HG03439 (cell line): ENCODE data around the gene TBC1D1.

Experiments
- ATAC-seq: cut with Tn5 transposase; IDR thresholded peaks from one replicate; pipeline ENCODE4 v1.9.1; 2021; ENCODE audit warnings: mild to moderate bottlenecking, moderate library complexity; ENCODE audit not compliant: unreplicated experiment

TBC1D1 gene

DNA sequence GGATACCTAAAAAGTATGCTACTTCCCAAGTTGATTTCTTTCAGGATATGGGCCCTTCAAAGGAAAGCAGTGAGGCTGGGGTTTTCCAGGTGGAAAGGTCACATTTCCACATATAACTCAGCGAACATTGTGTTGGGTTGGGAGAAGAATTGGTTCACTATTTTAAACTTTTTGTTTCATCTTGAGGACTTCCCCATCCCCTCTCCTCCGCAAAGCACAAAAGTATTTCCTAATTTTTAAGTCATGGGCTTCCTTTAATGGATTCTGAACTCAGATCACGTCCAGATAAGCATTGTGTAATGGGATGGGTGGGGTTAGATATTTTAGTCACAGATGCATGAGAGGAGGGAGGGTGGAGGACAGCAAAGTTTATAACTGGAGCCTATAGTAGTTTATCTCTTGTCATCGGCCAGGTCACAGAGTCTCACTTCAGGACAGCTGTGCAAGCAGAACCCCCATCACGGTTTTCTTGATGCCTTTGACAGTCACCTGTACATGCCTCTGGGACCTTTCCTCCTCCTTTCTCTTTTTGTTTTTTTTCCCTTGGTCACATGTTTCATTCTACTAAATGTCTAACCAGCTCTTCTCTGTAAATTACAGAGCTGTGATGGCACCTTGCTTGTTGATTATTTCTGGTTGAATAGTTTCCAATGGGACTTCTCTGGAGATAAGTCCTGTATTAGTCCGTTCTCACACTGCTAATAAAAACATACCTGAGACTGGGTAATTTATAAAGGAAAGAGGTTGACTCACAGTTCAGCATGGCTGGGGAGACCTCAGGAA lies 184.7 kb downstream of the TBC1D1 start:
- ATAC-seq, result no peak

DNA sequence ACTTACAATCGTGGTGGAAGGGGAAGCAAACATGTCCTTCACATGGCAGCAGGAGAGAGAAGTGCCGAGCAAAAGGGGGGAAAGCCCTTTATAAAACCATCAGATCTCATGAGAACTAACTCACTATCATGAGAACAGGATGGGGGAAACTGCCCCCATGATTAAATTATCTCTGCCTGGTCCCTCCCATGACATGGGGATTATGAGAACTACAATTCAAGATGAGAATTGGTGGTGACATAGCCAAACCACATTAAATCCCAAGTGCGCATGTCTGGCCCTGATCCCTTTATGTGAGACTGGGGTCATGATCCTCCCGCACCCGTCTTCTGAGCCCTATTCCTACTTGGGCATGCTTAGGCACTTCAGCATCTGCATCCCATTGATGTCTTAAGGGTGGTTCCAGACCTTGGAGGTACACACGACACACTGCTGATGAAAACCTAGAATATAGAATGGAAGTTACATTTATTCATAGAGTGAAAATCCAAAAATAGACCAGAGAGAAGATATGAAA lies 185.3 kb downstream of the TBC1D1 start:
- no peak for ATAC-seq

DNA sequence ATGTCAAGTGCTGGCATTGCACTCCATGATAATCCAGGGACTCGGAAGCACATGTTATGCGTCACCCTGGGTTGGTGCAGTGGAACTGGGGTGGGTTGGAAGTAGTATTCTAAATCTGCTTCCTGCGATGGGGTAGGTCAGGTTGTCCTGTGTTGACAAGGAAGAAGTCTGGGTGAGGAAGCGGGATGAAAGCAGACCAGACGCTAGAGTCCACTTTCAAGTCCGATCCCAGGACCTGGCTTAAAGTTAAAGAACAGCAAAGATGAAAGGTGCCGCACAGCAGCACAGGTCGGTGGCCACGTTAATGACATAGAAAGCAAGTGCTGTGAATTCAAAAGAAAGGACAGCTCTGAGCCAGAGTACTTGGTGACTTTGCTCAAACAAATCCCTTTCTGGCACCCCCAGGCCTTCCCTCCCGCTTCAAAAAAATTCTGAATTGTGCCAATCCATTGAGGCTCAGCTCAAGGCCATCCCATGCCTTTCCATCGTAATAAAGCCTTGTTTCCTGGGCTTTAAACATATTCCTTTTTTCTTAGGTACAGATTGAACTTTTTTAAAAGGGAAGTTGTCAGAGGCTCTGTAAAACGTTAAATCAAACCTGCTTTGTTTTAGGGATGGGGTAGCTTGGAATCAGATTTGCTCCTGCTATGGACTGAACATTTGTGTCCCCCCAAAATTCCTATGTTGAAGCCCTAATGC lies 187.1 kb downstream of the TBC1D1 start:
- ATAC-seq, result no peak

DNA sequence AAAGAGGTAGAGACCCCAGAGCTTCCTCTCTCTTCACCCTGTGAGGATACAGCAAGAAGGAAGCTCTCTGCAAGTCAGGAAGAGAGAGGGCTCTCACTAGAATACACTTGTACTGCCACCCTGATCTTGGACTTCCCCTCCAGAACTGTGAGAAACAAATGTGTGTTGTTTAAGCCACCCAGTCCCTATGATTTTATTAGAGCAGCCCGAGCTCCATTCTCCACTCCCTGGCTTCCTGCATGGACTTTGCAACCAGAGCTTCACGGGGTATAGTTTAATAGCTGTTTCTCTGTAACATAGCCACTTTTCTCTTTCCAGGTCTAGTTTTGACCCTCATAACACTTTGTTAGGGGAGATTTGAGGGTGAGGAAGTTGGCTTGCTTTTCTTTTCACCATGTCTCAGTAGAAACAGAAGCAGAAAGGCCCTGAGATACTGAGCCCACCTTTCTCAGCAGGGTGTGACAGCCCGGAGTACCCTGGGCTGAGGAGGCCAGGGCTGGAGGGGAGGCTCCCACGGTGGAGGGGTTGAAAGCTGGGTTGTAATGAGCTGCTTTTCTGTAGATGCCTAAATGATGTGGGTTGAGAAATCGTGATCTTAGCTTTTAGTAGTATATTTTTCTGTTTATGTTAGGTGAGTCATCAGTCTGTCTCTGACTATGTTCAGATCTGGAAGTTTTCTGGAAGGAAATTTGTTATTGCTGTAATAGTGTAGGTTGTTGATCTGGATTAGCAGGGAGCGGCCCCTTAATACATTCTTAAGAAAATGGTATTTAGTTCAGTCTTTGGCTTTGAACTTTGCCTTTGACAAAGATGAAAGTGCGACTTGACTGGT lies 187.9 kb downstream of the TBC1D1 start:
- ATAC-seq, result no peak

DNA sequence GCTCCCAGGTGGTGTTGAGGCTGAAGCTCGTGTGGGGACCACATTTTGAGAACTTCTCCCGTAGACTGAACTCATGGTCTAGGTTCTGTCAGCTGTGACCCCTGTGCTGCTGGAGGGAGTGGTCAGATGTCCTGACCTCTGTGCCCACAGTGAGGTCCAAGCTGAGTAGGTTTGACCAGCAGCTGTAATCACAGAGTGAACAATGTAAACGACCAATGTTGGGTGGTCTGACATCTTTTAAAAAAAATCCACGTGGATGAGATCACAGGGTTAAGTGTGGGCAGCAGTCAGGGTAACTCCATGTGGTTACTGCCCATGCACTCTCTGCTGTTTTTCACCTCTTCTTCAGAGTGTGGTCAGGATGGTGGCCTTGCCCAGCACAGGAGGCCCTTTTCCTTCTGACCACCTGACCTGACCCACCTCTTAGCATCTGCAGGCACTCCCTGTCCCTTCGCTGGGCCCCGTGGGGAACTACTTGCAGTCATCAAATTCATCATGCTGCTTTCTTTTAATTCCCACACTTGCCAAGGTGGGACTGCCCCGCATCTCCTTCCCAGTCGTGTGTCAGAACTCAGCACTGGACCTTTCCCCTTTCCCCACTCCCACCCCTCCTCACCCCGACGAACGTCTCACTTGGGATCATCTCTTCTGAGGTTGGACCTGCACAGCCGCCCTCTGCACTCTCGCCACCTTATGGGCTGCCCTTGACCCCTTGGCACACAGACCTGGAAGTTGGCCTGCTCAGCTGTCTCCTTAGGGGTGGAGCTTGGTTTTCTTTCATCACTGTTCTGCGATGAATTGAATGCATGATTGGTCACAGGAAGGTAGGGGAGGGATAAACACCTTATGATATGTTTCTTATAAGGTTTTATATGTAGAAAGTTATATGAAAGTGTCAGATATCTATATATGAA lies 189.4 kb downstream of the TBC1D1 start:
- ATAC-seq, result no peak

DNA sequence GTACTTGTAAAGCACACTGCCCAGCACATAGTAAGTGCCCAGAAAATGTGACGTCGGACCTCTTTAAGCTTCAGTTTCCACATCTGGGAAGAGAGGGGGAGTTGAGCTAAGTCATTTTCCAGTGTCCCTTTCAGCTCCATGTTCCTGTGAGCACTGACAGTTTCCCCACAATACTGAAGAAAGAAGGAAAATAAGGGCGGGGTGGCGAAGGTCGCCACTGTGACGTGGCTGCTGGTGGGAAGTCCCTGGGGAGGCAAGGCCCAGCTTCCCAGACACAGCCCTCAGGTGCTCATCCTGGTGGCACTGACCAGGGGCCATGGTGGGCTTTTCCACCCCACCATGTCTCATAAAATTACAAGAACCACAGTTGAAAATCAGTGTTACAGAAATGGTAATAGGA lies 191.1 kb downstream of the TBC1D1 start:
- no peak for ATAC-seq

DNA sequence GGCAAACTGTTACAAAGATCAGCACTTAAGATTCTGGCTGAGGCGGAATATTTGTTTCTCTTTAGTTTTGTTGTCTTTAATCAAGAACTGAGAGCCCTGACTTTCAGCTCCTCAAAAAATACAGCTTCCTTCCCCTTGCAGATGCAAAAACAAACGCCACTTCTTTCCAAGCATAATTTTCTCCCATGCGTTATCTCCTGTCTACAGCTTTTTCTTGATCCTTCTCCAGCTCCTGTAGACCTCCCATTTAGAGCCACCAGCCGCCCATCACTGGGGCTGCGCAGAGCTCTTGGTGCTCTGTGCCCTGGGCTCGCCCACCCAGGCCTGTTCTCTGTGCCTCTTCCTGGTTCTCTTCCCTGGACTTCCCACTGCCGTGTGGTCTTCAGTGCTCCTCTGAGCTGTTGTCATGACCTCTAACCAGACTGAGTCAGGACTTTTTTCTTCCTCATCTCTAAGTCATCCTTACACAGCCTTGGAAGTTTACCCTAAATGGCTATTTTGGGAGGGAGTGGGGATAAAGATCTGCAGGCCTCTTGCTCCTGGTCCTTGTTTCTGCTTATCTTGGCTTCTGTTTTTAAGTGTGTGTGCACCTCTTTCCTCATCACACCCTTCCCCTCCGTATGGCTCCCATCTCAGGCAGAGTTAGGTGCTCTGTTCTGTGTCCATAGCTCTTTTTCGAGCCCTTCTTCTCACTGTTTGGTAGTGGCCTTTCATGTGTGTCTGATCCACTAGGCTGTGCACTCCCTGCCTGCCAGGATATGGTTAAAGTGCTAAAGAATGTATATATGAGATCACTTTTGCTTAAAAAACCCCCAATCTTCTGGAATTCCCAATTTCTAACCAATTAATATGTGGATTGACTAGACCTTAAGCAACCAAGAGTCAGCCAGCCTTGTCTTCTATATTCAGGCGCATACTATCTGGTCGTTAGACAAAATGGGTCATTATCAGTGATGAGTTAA lies 191.8 kb downstream of the TBC1D1 start:
- ATAC-seq, result no peak

DNA sequence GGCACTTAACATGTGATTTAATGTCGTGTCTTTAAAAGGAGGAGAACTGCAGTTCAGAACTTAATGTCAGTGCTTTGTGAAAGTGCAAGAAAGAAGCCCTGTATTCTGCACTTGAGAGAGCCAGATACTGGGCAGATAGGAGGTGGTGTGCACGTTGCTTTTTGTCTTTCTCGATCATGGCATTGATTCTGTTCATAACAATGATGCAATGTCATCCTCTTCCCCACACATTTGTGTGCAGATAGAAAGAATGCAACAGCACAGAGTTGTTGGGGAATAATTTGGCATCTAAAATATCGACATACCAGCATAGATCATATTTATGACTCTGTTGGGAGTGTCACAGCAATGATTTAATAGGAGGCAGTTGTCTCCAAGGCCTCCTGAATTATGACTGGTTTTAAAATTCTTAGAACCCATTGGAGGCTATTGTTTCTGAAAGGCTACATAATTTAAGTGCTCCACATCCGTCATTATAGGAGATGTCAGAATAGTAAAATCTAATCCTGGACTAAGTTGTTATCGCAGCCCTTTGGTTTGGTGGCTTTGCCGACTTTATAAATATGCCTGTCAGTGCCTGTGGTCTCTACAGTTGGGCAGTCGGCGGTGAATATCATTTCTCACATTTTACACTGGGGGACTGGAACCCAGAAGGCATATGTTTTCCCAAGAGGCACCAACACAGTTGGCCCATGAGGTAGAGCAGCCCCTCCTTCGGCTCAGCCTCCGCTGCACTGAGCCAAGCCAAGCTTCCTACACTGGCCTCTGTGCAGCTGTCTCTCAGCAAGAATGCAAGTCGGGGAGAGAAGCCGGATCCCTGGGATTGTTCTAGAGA lies 194.2 kb downstream of the TBC1D1 start:
- ATAC-seq, result no peak

DNA sequence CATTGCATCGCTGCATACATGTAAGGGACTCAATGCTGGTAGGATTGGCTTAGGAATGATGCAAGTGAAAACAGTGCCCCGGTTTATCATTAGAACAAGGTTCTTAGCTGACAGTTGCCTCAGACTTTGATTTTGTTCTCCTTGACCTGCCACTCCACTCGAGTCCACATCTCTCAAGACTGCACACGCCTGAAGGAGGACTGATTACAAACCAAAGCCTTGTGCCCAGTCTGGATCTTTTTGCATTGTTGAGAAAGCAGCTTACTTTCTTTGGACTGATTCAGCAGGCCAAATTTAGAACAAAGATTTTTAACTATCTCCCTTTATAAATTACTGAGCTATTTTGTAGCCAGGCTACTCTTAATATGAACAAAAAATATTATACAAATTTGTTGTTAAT lies 194.9 kb downstream of the TBC1D1 start:
- ATAC-seq, result no peak

DNA sequence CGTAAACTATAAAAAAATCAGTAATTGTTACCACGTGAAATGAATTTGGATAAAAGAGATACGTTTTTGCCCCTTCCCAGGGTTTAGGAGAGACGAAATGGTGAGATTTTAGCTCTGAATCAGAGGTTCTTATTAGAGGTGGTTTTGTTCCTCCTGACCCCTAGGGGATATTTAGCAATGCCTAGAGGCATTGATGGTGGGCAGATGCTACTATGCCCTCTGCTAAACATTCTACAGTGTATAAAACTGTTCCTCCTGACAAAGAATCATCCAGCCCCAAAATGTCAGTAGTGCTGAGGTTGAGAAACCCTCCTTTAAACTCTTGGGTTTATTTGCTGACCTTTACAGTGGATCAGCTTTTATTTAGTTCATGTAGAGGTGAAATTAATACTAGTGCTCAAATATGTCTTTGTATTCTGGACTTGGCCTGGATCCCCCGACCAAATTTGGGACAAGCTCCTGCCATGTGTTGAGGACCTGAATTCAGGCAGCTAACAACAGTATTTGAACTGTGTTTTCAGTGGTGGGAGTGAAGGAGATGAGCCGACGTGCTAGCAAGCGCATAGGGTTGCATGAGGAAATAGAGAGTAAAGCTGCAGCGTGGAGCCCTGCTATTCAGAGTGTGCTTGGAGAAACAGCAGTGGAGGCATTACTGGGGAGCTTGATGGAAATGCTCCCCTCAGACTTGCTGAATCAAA lies 195.4 kb downstream of the TBC1D1 start:
- no peak for ATAC-seq

DNA sequence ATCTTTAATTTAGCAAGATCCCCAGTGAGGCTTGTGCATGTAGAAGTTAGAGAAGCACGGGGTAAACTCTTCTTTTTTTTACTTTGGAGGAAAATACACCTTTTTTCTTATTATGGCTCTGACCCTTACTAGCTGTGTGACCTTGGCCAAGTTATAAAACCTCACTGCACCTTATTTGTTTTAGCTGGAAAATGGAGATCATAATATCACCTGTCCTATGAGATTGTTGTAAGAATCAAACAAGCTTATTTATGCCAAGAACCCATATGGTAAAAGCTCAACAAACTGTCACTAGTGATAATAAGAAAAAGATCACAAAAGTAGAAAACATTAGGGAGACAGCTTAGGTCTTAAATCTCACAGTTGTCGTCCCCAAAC lies 196.0 kb downstream of the TBC1D1 start:
- ATAC-seq, result no peak

DNA sequence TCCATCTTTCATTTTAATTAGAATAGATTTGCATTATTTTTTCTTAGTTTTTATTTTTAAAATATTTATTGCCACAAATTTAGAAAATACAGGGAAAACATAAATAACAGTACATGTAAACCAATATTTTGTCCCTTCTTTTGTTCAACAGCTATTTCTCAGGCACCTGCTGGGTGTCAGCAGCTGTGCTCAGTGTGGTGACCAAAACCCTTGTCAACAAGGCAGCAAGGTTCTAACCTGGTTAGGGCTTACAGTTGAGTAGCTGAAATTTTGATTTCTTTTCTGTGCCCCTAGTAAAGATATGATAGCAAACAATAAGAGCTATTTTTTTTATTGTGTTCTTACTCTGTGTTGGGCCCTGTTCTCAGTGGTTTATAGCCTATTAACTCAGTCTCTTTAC lies 197.4 kb downstream of the TBC1D1 start:
- ATAC-seq, result no peak

DNA sequence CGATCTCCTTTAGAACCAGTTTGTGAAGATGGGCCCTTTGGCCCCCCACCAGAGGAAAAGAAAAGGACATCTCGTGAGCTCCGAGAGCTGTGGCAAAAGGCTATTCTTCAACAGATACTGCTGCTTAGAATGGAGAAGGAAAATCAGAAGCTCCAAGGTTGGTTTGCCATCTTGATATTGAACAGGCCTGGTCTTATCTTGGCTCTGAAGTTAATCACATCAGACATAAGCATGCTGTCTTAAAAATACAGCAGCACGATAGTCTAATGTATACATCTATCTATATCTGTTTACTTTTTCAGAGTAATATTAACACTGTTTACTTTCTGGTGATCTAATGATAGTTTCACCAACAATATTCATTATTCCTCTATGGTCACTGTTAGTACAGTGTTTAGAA lies 199.1 kb downstream of the TBC1D1 start:
- no peak for ATAC-seq

DNA sequence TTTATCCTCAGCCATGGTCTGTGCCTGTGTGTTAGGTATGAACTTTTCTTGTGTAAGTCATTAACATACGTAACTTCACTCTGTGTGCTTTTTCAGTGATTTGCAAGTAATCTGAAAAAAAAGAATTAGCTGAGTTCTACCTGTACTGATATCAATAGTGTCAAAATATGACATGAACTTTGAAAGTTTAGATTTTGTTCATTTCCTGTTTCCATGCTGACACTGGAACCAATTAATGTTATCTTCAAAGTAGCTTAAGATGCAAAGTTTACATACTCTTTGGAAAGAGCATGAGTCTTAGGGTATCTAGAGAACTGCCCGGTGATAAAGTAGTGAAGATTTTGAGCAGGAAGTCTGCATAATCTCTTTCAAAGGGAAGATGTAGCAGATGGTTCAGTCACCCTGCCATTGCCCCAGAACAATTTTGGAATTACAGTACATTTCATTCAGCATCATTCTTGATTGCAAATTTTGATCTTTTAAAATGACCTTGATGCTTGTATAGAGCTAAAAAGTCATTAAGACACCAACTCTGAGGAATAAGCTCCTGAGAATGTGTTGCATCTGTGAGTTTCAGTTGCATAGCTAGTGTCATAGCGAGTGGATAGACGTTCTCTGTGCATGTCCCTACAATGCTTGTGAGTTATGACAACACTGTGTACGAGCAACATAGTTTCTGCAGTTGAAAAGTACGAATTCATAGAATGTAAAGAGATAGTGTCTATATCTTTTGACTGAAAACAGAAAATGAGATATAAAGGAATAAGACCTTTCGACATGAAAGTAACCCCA lies 199.8 kb downstream of the TBC1D1 start:
- ATAC-seq, result no peak

DNA sequence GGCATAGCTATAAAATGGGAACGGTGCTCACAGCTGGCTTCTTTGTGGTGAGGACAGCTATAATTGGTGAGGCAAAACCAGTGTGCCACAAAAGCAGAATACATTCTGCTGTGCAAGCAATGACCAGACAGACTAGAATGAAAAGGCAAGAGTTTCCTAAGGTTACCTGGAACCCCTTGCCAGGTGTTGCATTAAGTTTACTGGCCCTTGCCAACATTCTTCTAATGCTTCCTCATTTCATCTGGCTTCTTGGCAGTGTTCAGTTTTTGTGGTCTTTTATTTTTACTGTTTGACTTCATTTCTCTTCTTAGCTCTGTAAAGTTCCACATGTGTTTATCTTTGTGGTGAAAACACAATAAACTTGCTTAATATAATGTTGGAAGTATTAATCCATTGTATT lies 200.8 kb downstream of the TBC1D1 start:
- no peak for ATAC-seq

DNA sequence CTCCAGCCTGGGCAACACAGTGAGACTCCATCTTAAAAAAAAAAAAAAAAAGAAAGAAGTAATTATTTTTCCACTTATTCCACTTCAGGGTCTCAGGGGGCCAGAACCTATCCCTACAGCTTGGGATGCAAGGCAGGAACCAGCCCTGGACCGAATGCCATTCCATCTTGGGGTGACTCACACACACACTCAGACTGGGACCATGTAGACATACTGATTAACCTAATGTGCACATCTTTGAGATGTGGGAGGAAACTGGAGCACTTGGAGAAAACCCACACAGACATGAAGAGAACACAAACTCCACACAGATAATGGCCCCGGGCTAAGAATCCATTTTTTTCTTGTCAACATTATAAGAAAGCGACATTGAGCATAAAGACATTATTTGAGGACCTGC lies 201.8 kb downstream of the TBC1D1 start:
- ATAC-seq, result no peak

DNA sequence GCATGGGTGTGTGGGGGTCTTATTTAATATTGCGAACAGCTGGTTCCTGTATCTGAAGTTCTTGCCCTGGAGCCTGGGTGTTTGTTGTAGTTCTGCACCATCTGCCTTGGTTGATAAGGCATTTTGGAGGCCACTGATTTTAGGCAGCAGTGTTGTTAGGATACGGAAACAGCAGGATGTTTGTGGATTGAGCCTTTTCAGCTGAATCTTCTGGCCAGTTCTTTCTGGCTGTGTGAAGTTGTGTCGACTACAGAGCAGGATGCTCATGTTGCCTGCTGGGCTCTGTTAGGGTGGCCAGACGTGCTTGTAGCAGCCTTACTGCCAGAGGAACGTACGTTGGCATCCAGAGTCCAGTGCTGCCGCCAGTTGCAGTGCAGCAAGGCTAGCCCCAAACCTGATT lies 203.5 kb downstream of the TBC1D1 start:
- no peak for ATAC-seq
